HL-60/S4 (cell line): ENCODE data around the gene MFSD11.
"Not testable (repeated sequence)": the region's sequence is repeated elsewhere in the genome, so short reads cannot be mapped to it uniquely, and the experiment has no call there.

ENCODE experiments used
- in situ Hi-C: fragments of 300-500 bp; cut with MboI; formaldehyde crosslinking; loops from 2 replicates; pipeline ENCODE4 v1.14.3; 2022; ENCODE audit warnings: low sequenced_read_pairs

Gene MFSD11

DNA sequence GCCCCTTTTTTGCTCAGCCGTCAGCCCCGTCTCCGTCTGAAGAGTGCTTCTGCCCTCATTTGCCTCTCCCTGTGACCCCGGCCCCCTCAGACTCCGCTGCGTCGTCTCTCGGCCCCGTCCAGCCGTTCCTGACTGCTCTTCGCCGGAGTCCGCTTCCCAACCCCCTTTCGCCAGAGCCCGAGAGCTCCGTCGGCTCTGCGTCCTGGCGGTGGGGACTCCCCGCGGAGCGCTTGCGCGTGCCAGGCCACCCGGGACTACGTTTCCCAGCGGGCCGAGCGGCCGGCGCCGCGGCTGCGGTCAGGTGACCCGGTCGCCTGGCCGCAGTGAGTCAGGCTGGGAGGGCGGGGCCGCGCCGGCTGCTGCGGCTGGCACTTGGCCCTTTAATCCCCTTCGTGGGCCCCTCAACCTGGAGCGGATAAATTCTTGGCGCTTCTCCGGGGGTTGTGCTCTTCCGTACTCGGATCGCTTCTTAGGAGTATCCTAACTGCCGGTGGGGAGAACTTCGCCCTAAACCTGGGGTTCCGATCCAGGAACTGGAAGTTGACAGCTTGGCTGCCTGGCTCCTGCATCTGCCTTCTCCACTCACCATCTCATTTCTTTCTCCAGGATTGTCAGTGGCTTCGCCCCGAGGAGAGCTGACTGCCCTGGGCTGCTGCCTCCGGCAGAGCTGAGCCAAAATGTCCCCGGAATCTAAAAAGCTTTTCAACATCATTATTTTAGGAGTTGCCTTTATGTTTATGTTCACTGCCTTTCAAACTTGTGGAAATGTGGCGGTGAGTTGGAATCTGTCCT is at the start of gene MFSD11:
Gene MFSD11 (plus strand): TSS at position 444 of the 792 bp plus-strand sequence. CDS start 234 bp downstream, at position 678.
- in situ Hi-C loops = no loop called here

DNA sequence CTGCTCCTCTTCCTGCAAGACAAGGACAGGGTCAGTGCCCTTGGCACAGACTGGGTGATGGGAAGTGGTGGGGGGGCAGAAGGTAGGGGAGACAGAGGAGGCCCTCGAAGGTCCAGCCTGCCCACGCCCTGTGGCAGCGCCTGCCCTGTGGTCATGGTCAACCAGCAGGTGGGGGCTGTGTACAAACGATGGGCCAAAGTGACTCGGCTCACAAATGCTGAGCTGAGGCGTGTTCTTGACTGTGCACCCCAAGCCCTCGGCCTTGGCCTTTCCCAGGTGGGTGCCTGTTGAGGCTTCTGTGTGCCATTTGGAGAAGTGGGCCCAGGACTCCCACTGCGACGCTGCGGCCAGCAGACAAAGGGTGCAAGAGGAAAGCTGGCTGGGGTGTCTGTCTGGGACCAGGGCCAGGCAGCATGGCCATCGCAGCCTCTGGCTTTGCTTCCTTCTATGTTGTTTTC is 49.7 kb upstream of the MFSD11 start:
- in situ Hi-C loops = no loop called here

DNA sequence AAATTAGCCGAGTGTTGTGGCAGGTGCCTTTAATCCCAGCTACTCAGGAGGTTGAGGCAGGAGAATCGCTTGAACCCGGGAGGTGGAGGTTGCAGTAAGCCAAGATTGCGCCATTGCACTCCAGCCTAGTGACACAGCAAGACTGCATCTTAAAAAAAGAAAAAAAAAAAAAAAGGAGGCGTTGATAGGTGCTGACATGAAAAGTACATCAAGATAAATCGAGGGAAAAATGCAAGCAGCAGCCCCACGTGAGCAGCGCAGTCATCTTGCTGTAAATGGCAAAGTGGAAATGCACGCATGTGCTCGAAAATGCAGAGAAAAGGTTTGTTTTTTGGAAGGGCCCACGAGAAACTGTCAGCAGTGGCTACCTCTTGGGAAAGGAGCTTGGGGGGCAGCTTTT is 48.1 kb upstream of the MFSD11 start:
- in situ Hi-C loops = no loop called here

DNA sequence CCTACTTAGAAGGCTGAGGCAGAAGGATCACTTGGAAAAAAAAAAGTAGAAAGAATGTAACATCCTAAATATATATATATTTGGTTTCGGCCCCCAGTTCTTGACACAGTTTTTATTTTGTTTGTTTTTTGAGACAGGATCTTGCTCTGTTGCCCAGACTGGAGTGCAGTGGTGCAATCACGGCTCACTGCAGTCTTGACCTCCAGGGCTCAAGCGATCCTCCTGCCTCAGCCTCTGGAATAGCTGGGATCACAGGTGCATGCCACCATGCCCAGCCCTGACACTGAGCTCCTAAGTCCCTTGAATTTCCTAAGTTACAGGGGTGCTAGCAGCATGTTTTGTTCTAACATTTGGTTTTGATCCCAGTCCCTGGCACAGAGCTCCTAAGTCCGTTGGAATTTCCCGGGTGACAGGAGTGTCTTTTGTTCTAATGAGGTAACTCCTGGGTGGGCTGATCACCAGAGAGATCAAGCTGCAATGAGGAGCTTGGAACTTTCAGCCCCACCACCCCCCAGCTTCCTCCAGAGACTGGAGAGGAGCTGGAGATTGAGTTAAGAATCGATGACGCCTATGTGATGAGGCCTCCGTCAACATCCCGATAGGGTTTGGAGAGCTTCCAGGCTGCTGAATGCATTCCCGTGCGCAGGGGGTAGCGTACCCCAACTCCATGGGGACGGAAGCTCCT is 47.2 kb upstream of the MFSD11 start:
- in situ Hi-C loops = no loop called here

DNA sequence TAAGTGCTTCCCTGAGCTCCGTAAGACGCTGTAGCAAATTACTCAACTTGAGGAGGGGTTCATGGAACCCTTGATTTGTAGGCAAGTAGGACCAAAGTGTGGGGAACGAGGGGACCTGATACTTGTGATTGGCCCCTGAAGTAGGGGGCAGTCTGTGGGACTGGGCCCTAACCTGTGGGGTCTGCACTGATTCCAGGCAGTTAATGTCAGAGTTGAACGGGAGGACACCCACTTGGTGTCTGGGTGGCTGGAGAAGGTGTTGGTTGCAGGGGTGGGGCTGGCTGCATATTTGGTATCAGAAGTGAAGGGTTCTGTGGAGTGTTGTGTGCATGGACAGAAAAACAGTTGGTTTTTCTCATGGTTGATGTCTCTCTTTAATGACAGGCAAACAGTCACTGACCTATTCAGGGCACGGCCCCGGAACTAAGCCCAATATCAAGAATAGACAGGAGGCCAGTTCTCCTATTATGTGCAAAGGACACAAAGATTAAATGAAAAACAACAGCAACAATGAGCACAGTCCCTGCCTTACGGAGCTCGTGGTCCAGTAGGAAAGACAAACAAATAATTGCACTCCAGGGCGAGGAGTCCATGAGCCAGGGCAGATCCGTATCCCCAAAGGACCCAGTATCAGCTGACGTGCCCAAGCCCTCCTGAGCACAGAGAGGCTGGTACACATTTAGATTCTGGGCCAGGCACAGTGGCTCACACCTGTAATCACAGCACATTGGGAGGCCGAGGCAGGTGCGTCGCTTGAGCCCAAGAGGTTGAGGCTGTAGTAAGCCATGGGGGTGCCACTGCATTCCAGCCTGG is 46.3 kb upstream of the MFSD11 start:
- in situ Hi-C loops = no loop called here

DNA sequence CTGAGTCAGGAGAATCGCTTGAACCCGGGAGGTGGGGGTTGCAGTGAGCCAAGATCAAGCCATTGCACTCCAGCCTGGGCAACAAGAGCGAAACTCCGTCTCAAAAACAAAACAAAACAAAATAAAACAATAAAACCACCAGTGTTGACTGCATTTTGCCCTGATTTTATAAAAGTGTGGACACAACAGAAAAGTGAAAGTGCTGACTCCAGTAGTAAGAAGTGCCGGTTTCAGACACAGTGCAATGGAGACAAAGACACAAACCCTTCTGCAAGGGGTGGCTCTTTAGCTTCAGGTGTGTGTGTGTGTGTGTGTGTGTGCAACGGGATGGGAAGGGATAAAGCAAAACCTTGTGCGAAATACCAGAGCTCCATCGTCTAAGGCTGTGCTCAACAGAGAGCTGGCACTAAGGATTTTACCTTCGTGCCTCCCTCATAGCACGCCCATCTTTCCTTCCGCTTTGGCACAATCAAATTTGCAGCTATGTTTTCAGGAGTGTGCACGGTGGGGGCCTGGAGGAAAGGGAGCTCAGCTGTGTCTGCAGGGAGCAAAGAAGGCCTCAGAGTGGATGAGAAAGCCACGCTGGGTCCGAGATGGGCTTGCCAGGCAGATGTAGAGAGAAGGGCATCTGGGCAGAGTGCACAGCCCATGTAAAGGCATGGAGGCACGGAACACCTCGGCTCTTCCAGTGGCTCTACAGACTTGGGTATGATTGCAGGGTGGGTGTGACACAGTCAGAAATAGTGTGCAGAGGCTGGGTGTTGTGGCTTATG is 42.7 kb upstream of the MFSD11 start:
- in situ Hi-C loops = no loop called here

DNA sequence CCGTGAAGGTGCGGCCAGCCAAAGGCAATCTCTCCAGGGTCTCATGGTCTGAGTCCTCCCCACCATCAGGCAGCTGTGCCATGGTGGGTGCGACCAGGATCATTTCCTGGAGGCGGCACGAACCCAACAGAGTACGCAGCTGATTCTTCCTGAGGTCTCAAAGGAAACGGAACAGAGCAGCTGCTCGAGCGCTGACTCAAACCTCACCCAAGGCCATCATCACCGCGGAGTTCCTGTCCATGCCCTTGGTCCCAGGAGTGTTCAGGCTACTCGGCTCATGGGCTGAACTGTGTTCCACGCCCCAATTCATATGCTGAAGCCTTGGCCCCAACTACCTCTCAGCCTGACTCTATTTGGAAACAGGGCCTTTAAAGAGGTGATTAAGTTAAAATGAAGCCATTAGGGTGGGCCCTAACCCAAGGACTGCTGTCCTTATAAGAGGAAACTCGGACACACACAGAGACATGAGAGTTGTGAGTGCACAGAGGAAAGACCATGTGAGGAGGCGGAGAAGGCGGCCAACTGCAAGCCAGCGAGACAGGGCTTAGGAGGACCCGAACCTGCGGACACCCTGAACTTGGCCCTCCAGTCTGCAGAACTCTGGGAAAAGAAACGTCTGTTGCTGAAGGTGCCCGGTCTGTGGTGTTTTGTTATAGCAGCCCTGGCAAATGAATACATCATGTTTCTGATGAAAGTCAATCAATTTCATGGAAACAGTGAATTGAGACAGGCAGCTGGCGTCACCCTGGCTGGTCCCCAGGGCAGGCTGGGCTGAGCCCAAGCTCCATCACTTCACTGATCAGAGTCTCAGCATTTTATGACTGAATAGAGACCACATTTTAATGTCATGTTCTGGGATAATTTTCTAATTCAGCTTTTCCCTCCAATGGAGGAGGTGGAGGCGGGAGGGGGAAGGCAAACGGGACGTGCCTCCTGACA is 40.9 kb upstream of the MFSD11 start:
- in situ Hi-C loops = no loop called here

DNA sequence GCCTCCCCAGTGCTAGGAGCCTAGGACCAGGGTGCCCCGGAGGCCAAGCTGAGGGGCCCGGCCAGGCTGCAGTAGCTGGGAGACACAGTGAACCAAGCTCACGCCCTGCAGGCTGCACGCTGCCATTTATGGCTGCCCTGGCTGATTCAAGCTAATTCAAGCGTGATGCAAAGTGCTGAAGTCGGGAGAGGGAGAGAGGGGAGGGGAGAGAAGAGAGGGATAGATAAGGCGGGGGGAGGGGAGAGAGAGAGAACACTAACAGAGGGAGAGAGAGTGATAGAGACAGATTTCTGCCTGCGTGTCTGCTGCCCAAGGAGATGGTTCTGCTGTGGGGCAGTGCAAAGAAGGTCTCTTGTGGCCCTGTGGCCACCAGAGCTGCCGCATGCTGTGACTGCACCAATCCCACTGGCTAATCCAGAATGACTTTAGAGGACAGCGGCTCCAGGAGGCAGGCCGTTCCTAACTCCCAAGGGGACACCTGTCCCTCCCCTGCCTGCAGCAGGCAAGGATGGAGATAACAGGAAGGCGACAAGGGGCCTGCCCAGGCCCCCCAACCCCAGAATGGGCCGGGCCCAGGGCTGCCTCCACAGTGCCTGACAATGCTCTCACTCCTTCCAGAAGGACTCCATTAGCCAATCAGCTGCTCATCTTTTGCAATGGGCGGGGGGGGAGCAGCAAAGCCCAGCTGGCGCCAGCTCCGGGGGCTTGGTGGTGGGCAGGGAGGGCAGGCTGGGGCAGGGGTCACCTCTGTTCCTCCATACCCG is 40.0 kb upstream of the MFSD11 start:
- in situ Hi-C loops = no loop called here

DNA sequence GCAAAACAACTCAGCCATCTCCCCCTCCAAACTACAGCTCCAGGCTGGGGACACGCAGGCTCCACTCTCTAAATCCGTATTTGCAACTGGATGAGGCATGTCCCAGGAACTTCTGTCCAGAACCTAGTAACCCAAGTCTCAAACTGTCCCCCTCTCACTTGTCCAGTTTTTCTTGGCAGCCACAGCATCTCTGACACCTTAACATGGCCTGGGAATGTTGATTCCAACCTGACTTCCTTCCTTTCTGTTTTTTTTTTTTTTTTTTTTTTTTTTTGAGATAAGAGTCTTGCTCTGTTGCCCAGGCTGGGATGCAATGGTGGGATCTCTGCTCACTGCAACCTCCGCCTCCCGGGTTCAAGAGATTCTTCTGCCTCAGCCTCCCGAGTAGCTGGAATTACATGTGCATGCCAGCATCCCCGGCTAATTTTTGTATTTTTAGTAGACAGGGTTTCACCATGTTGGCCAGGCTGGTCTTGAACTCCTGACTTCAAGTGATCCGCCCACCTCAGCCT is 39.4 kb upstream of the MFSD11 start:
- in situ Hi-C loops = not testable (repeated sequence)

DNA sequence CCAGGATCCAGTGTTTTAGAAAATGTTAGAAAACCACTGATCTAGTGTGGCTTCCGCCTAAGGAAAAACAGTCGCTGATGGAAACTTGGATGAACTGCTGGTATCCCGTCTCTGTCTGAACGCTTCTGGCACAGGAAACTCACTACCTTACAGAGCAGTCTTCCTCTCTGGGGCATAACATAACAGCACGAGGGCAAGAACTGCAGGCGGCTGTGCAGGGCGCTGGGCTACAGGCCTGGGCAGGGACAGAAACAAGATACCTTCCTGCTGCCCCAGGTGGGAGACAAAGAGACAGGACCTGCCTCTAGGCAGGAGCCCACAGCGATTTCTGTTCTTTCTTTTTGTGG is 37.7 kb upstream of the MFSD11 start:
- in situ Hi-C loops = no loop called here

DNA sequence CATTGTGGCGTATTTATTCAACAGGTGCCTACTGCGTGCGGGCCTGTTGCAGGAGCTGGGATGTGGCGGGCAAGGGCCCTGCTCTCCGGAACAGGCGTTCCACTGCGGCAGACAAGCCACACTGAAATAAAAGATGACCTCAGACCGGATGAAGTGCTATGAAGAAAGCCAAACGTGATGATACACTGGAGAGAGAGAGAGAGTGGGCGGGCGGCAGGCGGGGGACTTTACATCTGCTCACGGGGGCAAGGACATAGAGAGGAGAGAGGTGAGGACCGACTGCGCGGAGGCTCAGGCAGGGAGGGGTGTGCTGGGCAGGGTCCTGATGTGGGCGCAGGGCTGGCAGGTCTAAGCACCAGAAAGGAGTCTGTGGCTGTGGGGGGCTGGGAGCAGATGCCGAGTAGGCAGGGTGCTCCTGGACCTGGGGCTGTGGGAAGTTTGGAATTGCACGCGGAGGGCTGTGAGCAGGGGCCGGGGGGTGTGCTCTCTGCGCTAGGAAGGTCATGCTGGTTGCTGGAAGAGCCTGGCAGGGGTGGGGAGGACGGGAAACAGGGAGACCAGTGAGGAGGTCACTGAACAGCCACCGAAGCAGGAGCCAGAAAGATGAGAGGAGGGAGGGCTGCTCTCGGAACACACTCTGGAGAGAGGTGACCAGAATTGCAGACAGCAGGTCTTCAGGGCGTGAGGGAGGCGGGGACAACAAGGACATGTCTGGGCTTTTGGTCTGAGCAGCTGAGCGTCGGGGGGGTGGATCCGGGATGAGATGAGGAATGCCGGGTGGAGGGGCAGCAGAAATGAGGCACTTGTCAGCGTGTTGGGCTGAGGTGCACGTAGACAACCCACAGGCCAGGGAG is 37.1 kb upstream of the MFSD11 start:
- in situ Hi-C loops = no loop called here

DNA sequence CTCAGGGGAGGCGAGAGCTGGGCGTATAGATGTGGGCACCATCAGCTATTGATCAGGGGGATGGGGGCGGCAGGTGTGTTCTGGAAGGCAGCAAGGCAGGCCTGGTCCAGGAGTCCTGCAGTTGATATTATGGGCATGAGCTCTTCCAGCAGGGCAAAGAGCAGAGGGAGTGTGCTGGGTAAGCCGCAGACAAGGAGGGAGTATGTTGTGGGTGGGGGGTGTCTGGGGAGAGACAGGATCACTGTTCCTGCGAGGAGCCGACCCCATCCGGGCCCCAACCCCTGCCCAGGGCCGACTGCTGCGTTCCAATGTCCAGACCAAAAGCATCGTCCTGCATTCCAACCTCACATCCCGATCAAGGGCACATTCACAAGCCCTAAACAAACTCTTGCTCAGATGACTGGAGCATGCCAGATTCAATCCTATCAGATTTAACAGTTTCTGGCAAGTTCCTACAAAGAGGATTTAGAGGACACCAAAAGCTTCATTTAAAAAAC is 36.4 kb upstream of the MFSD11 start:
- in situ Hi-C loops = no loop called here

DNA sequence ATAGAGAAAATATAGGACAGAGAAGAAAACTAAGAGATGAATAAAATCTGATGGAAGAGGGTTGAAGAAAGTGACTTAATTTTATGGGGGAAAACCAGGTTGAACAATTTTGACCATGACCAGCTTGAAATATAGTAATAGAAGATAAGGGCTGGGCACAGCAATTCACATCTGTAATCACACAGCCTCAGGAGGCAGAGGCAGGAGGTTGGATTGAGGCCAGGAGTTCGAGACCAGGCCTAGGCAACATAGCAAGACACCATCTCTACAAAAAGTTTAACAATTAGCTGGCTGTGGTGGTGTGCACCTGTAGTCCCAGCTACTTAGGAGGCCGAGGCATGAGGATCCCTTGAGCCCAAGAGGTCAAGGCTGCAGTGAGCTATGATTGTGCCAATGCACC is 35.8 kb upstream of the MFSD11 start:
- in situ Hi-C loops = no loop called here

DNA sequence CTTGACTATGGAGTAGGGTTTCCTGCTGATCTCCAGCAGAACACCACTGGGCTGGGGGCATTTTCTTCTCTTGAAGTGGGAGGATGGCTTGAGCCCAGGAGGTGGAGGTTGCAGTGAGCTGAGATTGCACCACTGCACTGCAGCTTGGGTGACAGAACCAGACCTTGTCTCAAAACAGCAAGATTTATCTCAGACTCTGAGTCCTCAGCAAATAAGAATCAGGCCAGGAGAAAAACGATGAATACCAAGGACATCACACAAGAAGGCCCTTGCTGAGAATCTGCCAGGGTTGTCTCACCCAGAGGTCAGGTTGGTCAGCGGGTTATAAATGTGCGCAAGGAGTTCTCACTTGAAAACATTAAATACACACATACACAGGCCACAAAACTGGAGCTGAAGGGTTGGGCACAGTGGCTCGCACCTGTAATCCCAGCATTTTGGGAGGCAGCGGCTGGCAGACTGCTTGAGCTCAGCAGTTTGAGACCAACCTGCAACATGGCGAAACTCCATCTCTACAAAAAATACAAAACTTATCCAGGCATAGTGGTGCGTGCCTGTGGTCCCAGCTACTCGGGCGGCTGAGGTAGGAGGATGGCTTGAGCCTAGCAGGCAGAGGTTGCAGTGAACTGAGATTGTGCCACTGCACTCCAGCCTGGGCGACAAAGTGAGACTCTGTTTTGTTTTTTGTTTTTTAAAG is 34.8 kb upstream of the MFSD11 start:
- in situ Hi-C loops = no loop called here

DNA sequence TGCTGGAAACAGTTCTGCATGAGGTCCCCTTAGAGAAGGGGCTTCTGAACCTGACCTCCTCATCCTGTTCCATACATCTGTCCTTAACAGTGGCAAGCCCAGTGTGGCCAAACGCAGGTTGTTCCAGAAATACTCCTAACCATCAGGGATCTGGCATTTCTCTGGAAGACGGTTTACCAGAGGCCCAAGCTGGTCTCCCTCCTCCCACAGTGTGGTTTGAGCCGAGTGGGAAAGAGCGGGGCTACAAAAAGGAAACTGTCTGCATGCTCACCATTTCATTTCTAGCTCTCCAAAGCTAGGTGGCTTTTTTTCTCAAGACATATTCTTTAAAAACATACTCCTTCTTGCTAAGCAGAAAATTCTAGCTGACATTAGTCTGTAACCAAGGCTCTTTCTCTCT is 33.1 kb upstream of the MFSD11 start:
- in situ Hi-C loops = no loop called here

DNA sequence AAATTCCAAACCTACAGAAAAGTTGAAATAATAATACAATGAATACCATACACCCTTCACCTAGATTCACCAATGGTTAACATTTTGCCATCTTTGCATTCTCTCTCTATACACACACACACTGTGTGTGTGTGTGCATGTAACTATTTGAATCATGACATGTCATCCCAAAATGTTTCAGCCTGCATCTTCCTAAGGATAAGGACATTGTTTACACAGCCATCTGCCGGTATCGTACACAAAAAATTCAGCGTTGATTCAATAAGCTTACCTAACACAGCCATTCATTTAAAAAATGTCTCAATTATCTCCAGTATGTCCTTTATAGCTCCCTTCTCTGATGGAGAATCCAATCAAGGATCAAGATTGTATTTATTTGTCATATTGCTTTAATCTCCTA is 31.1 kb upstream of the MFSD11 start:
- in situ Hi-C loops = no loop called here
